HepG2 (cell line): ENCODE data around the gene FKBP10. TPM values are rescaled to one million over a fixed set of nuclear protein-coding genes. Genes with fewer than 3 reads are reported as not detected.

Source experiments
- ATF1 ChIP-seq: IDR thresholded peaks from 2 replicates; pipeline ENCODE4 v1.6.1; 2016; ENCODE audit warnings: mild to moderate bottlenecking, control low read depth
- MAX ChIP-seq: IDR thresholded peaks from 2 replicates; pipeline ENCODE4 v1.6.1; 2012; ENCODE audit warnings: inconsistent platforms
- POLR2AphosphoS2 ChIP-seq: IDR thresholded peaks from 2 replicates; pipeline ENCODE4 v1.6.1; 2011; ENCODE audit warnings: low read depth, low read length, improper control_type of control experiment
- ZBTB44 ChIP-seq: sonication (generic); formaldehyde crosslinking; IDR thresholded peaks from 2 replicates; pipeline ENCODE4 v1.4.0; 2020; ENCODE audit warnings: missing genetic modification reagents
- ZC3H4 ChIP-seq: sonication (generic); formaldehyde crosslinking; IDR thresholded peaks from 2 replicates; pipeline ENCODE4 v1.4.0; 2020; ENCODE audit warnings: missing genetic modification reagents, borderline replicate concordance
- ZHX2 ChIP-seq, 2 experiments: sonication (generic) in 1 of 2; formaldehyde crosslinking in 1 of 2; IDR thresholded peaks; 2 replicates each; pipeline versions ENCODE4 v1.6.1 to v1.9.0; 2014 to 2022; ENCODE audit warnings: antibody characterized with exemption in 1 of 2, borderline replicate concordance in 1 of 2, inconsistent platforms in 1 of 2, low read depth in 1 of 2, missing genetic modification reagents in 1 of 2
- ZNF263 ChIP-seq: sonication (generic); formaldehyde crosslinking; IDR thresholded peaks from 2 replicates; pipeline ENCODE4 v1.4.0; 2020; ENCODE audit warnings: missing genetic modification reagents
- ZNF768 ChIP-seq: sonication (generic); formaldehyde crosslinking; IDR thresholded peaks from 2 replicates; pipeline ENCODE4 v1.4.0; 2020; ENCODE audit warnings: missing genetic modification reagents
- polyA plus RNA-seq, 8 experiments: library from polyadenylated mRNA; depleted of rRNA in 3 of 8; stranded (reverse) in 7 of 8; unstranded in 1 of 8; fragments of >200 nt; fragmentation: Illumina TruSeq in 4 of 8; extraction: Trizol in 4 of 8; gene quantifications; 2 replicates each; pipeline versions ENCODE4 v1.2.1 to v1.2.3, GENCODE V29; 2011 to 2016; ENCODE audit warnings: low read depth in 4 of 8, missing spikeins in 1 of 8, mixed read lengths in 1 of 8; ENCODE audit not compliant: insufficient read depth in 1 of 8
- total RNA-seq, 5 experiments: library from RNA; depleted of rRNA; stranded (reverse); fragments of >200 nt; fragmentation: Illumina TruSeq; extraction: Trizol; gene quantifications; 2 replicates each; pipeline ENCODE4 v1.2.3, GENCODE V29; 2016; ENCODE audit warnings: low read depth in 1 of 5
- TF ChIP-seq, protein P1 (sequence below), 2 experiments: fragments of 450-650 bp in 1 of 2; sonication (generic) in 1 of 2; formaldehyde crosslinking in 1 of 2; IDR thresholded peaks; 2 replicates each; pipeline versions ENCODE4 v1.6.1 to v1.8.0; 2016 to 2022; ENCODE audit warnings: antibody characterized with exemption in 1 of 2, mild to moderate bottlenecking in 1 of 2, missing genetic modification reagents in 1 of 2

FKBP10 gene
- total and polyA plus RNA-seq, 2 of the 13 experiments (the other 11 are each of a cell fraction or from before 2014, with no cell fraction given): 149 to 573 TPM

DNA sequence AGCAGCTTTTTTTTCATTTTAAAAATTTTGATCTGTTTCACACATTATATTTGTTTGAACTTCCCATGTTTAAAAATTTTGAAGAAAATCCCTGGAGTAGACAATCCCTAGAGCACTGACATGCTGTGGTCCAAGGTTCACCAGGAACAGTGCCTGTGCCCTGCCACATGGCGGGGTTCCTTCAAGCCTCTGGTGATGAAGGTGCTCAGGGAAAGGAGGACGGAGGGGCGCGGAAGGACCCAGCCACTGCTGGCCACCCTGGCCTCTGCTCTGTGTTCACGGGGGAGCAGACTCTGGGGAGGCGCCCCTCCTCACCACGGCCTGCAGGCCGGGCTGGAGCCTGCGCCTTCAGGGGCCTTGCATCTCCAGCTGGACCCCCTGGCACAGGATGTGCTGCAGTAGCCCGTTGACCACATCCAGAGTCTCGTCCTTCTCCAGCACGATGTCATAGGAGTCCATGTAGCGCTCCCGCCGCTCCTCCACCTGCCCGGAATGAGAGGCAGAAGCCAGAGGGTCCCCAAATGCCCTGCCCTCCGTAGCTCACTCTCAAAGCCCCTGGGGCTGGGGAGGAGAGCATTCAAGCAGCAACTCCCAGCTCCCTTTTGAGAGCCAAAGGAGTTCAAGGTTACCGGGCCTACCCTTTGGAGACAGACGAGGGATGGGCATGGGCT lies 12.5 kb downstream of the FKBP10 start (continued):
- TF ChIP-seq ZHX2 (IDR thresholded peaks at IDR 0.05; ENCODE audit: low read depth) (no peak), ZHX2 (CRISPR knock-in tag; IDR thresholded peaks at IDR 0.05; ENCODE audit: borderline replicate concordance) (no peak), ZBTB44 (no peak), POLR2AphosphoS2 (no peak), ATF1 (CRISPR knock-in tag) (no peak), ZNF263 (peak; percentile 65), MAX (0 out of 2 replicates have a peak, but pooled peaks have one; percentile 28), ZC3H4 (CRISPR knock-in tag) (no peak), ZNF768 (peak; percentile 22; the same call in 1 of the 2 replicates)
- TF ChIP-seq, protein P1, sequence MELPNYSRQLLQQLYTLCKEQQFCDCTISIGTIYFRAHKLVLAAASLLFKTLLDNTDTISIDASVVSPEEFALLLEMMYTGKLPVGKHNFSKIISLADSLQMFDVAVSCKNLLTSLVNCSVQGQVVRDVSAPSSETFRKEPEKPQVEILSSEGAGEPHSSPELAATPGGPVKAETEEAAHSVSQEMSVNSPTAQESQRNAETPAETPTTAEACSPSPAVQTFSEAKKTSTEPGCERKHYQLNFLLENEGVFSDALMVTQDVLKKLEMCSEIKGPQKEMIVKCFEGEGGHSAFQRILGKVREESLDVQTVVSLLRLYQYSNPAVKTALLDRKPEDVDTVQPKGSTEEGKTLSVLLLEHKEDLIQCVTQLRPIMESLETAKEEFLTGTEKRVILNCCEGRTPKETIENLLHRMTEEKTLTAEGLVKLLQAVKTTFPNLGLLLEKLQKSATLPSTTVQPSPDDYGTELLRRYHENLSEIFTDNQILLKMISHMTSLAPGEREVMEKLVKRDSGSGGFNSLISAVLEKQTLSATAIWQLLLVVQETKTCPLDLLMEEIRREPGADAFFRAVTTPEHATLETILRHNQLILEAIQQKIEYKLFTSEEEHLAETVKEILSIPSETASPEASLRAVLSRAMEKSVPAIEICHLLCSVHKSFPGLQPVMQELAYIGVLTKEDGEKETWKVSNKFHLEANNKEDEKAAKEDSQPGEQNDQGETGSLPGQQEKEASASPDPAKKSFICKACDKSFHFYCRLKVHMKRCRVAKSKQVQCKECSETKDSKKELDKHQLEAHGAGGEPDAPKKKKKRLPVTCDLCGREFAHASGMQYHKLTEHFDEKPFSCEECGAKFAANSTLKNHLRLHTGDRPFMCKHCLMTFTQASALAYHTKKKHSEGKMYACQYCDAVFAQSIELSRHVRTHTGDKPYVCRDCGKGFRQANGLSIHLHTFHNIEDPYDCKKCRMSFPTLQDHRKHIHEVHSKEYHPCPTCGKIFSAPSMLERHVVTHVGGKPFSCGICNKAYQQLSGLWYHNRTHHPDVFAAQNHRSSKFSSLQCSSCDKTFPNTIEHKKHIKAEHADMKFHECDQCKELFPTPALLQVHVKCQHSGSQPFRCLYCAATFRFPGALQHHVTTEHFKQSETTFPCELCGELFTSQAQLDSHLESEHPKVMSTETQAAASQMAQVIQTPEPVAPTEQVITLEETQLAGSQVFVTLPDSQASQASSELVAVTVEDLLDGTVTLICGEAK (IDR thresholded peaks at IDR 0.05): no peak
- TF ChIP-seq, protein P1 (CRISPR knock-in tag; IDR thresholded peaks at IDR 0.05): 0 out of 2 replicates have a peak, but pooled peaks have one; percentile 22
